SK-N-SH treated with all-trans-retinoic acid at 6 μM for 48 hours (cell line): Measurements from ENCODE around the gene SLX4IP.

Experiments used
- ATAC-seq: fragments of 200-7000 bp; cut with Tn5 transposase; 3 replicates; pipeline ENCODE4 v1.9.1; 2020; ENCODE audit warnings: mild to moderate bottlenecking, moderate library complexity
- ARNTL ChIP-seq: fragments of 450-650 bp; formaldehyde crosslinking; IDR thresholded peaks from 2 replicates; pipeline ENCODE4 v1.5.0; 2020; ENCODE audit warnings: low read depth, mild to moderate bottlenecking, moderate library complexity, borderline replicate concordance
- BACH2 ChIP-seq: fragments of 250-450 bp; sonication (Bioruptor Pico); IDR thresholded peaks from 2 replicates; pipeline ENCODE4 v1.9.0; 2021; ENCODE audit warnings: mild to moderate bottlenecking, borderline replicate concordance
- CSDC2 ChIP-seq: fragments of 250-450 bp; sonication (Bioruptor Pico); IDR thresholded peaks from 2 replicates; pipeline ENCODE4 v1.5.0; 2020; ENCODE audit warnings: mild to moderate bottlenecking, moderate library complexity
- ESRRG ChIP-seq: fragments of 250-450 bp; sonication (Bioruptor Pico); IDR thresholded peaks from 2 replicates; pipeline ENCODE4 v1.6.1; 2021; ENCODE audit warnings: mild to moderate bottlenecking
- GLIS3 ChIP-seq: fragments of 250-450 bp; sonication (Bioruptor Pico); IDR thresholded peaks from 2 replicates; pipeline ENCODE4 v1.5.0; 2020; ENCODE audit warnings: mild to moderate bottlenecking, moderate library complexity
- ISL1 ChIP-seq: fragments of 250-450 bp; sonication (Bioruptor Pico); IDR thresholded peaks from 2 replicates; pipeline ENCODE4 v2.1.2; 2022; ENCODE audit warnings: mild to moderate bottlenecking, moderate library complexity
- OSR1 ChIP-seq: fragments of 250-450 bp; sonication (Bioruptor Pico); IDR thresholded peaks from 2 replicates; pipeline ENCODE4 v1.8.0; 2022; ENCODE audit warnings: moderate library complexity, mild to moderate bottlenecking, inconsistent platforms
- PPARA ChIP-seq: fragments of 250-450 bp; sonication (Bioruptor Pico); IDR thresholded peaks from 2 replicates; pipeline ENCODE4 v1.5.0; 2020; ENCODE audit warnings: mild to moderate bottlenecking, borderline replicate concordance
- RARB ChIP-seq: fragments of 250-450 bp; sonication (Bioruptor Pico); IDR thresholded peaks from 2 replicates; pipeline ENCODE4 v1.8.0; 2021; ENCODE audit warnings: mild to moderate bottlenecking, moderate library complexity
- SNAI2 ChIP-seq: fragments of 250-450 bp; sonication (Bioruptor Pico); IDR thresholded peaks from 2 replicates; pipeline ENCODE4 v1.5.0; 2020; ENCODE audit warnings: mild to moderate bottlenecking, moderate library complexity
- TCF4 ChIP-seq: fragments of 250-450 bp; sonication (Bioruptor Pico); IDR thresholded peaks from 2 replicates; pipeline ENCODE4 v1.8.0; 2021; ENCODE audit warnings: mild to moderate bottlenecking, moderate library complexity, borderline replicate concordance
- TOX ChIP-seq: fragments of 250-450 bp; sonication (Bioruptor Pico); IDR thresholded peaks from 2 replicates; pipeline ENCODE4 v1.8.0; 2021; ENCODE audit warnings: mild to moderate bottlenecking, moderate library complexity, borderline replicate concordance
- ZC3H10 ChIP-seq: fragments of 250-450 bp; sonication (Bioruptor Pico); IDR thresholded peaks from 2 replicates; pipeline ENCODE4 v1.5.1; 2021; ENCODE audit warnings: mild to moderate bottlenecking, moderate library complexity
- ZFP3 ChIP-seq: fragments of 250-450 bp; sonication (Bioruptor Pico); IDR thresholded peaks from 2 replicates; pipeline ENCODE4 v1.5.0; 2020; ENCODE audit warnings: mild to moderate bottlenecking, moderate library complexity
- ZFP30 ChIP-seq: fragments of 450-650 bp; formaldehyde crosslinking; IDR thresholded peaks from 2 replicates; pipeline ENCODE4 v1.5.0; 2022; ENCODE audit warnings: mild to moderate bottlenecking, moderate library complexity
- ZNF565 ChIP-seq: fragments of 450-650 bp; formaldehyde crosslinking; conservative IDR thresholded peaks from 2 replicates; pipeline ENCODE4 v1.5.0; 2020; ENCODE audit warnings: low read depth, mild to moderate bottlenecking, moderate library complexity
- ZNF70 ChIP-seq: fragments of 450-650 bp; formaldehyde crosslinking; IDR thresholded peaks from 2 replicates; pipeline ENCODE4 v1.5.0; 2020; ENCODE audit warnings: mild to moderate bottlenecking, moderate library complexity
- ZNF8 ChIP-seq: fragments of 450-650 bp; formaldehyde crosslinking; IDR thresholded peaks from 2 replicates; pipeline ENCODE4 v1.5.0; 2020; ENCODE audit warnings: mild to moderate bottlenecking, moderate library complexity
- TF ChIP-seq, protein P1 (sequence below): fragments of 250-450 bp; sonication (Bioruptor Pico); IDR thresholded peaks from 2 replicates; pipeline ENCODE4 v1.8.0; 2020; ENCODE audit warnings: mild to moderate bottlenecking, moderate library complexity, borderline replicate concordance
- TF ChIP-seq, protein P2 (sequence below): fragments of 250-450 bp; sonication (Bioruptor Pico); IDR thresholded peaks from 2 replicates; pipeline ENCODE4 v1.8.0; 2021; ENCODE audit warnings: low read depth, mild to moderate bottlenecking, moderate library complexity, borderline replicate concordance
- TF ChIP-seq, protein P3 (sequence below): fragments of 250-450 bp; sonication (Bioruptor Pico); IDR thresholded peaks from 2 replicates; pipeline ENCODE4 v1.5.1; 2021; ENCODE audit warnings: mild to moderate bottlenecking, moderate library complexity
- TF ChIP-seq, protein P4 (sequence below): fragments of 250-450 bp; sonication (Bioruptor Pico); IDR thresholded peaks from 2 replicates; pipeline ENCODE4 v1.5.0; 2020; ENCODE audit warnings: mild to moderate bottlenecking, moderate library complexity

The SLX4IP gene

DNA sequence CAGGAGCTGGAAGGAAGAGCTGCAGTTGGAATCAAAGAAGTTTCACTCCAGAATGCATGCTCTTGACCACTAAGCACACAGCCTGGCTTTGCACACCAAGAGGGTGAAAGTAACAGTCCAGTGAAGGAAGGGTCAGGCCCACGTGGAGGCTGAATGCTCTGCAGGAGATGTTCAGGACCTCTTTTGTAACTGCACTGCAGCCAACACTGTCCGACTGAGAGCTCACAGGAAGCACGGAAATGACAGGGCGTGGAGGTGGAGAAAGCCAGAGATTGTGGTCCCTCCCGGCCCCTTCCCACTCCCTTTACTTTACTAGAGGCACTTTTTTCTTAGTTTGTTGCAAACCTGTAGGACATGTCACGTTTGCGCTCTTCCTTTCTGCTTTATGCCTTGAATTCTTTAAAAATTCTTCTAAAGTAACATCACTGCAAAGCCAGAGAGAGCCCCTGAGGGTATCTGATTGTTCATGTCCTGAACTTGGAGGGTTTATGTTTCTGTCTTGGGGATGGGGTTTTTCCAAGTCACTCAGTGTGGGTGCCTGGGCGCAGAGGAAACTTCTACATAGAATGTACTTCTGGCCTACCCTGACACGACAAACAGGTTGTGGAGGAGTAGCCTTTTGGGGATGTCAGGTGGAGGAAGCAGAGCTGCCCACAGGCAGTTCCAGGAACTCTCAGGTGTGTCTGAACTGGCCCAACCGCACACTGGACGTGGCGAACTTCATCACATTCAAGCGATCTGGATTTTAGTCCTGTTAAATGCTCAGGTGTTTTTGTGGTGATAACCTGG lies 197.8 kb downstream of the SLX4IP start:
- TF ChIP-seq TCF4 (no peak), TOX (CRISPR knock-in tag) (no peak), RARB (CRISPR knock-in tag) (no peak)
- TF ChIP-seq, all 23 proteins: peak for 0
- ATAC-seq = no peak

DNA sequence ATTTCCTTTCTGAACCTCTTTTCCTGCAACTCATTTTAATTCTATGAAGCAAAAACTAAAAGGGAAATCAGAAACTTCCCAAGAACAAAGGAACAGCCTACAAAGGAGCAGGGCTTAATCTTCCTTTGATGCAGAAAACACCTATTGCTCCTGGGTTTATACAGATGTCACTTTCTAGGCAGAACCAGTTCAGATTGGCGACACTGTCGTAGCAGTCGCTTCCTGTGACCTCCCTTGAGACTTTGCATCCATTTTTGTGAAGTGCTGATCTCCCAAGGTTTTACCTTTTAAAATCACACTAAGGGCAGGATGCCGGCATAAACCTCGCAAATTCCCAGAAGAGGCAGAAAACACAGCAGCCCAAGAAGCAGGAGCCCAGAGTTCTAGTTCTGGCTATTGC lies 198.6 kb downstream of the SLX4IP start:
- no peak for ATAC-seq
- TF ChIP-seq GLIS3 (CRISPR knock-in tag) (no peak), ZNF8 (CRISPR knock-in tag) (no peak), CSDC2 (CRISPR knock-in tag) (no peak), ISL1 (CRISPR knock-in tag) (no peak), ZNF70 (CRISPR knock-in tag) (no peak), TCF4 (no peak), TOX (CRISPR knock-in tag) (no peak), PPARA (no peak), ZNF565 (CRISPR knock-in tag) (no peak)
- TF ChIP-seq, protein P1, sequence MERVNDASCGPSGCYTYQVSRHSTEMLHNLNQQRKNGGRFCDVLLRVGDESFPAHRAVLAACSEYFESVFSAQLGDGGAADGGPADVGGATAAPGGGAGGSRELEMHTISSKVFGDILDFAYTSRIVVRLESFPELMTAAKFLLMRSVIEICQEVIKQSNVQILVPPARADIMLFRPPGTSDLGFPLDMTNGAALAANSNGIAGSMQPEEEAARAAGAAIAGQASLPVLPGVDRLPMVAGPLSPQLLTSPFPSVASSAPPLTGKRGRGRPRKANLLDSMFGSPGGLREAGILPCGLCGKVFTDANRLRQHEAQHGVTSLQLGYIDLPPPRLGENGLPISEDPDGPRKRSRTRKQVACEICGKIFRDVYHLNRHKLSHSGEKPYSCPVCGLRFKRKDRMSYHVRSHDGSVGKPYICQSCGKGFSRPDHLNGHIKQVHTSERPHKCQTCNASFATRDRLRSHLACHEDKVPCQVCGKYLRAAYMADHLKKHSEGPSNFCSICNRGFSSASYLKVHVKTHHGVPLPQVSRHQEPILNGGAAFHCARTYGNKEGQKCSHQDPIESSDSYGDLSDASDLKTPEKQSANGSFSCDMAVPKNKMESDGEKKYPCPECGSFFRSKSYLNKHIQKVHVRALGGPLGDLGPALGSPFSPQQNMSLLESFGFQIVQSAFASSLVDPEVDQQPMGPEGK (CRISPR knock-in tag) = no peak
- TF ChIP-seq, protein P2, sequence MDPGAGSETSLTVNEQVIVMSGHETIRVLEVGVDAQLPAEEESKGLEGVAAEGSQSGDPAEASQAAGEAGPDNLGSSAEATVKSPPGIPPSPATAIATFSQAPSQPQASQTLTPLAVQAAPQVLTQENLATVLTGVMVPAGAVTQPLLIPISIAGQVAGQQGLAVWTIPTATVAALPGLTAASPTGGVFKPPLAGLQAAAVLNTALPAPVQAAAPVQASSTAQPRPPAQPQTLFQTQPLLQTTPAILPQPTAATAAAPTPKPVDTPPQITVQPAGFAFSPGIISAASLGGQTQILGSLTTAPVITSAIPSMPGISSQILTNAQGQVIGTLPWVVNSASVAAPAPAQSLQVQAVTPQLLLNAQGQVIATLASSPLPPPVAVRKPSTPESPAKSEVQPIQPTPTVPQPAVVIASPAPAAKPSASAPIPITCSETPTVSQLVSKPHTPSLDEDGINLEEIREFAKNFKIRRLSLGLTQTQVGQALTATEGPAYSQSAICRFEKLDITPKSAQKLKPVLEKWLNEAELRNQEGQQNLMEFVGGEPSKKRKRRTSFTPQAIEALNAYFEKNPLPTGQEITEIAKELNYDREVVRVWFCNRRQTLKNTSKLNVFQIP = no peak

DNA sequence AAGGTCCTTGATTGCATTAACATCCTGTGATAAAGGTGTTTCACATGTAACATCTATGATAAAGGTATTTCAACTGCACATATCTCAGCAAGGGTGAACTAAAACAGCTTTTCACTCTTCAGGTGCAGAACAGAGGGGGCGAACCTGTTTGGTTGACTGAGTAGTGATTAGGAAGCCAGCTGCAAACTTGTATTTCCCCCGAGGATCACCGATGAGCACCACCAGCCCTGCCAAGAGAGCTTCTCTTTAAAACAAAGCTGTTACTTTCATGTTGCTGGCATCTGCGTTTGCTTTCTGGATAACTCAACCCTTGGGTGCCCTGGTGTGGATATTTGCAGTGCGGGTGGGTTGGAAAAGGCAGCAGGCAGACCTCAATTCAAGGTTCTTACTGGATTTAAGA lies 199.1 kb downstream of the SLX4IP start:
- TF ChIP-seq ZNF8 (CRISPR knock-in tag) = no peak
- TF ChIP-seq ISL1 (CRISPR knock-in tag) = no peak
- TF ChIP-seq OSR1 = no peak
- TF ChIP-seq BACH2 = no peak
- TF ChIP-seq, protein P2 = no peak
- TF ChIP-seq, protein P3, sequence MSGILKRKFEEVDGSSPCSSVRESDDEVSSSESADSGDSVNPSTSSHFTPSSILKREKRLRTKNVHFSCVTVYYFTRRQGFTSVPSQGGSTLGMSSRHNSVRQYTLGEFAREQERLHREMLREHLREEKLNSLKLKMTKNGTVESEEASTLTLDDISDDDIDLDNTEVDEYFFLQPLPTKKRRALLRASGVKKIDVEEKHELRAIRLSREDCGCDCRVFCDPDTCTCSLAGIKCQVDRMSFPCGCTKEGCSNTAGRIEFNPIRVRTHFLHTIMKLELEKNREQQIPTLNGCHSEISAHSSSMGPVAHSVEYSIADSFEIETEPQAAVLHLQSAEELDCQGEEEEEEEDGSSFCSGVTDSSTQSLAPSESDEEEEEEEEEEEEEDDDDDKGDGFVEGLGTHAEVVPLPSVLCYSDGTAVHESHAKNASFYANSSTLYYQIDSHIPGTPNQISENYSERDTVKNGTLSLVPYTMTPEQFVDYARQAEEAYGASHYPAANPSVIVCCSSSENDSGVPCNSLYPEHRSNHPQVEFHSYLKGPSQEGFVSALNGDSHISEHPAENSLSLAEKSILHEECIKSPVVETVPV = no peak
- TF ChIP-seq GLIS3 (CRISPR knock-in tag) = no peak
- no peak for TF ChIP-seq TOX (CRISPR knock-in tag)
- TF ChIP-seq ARNTL (CRISPR knock-in tag) = no peak
- no peak for TF ChIP-seq ESRRG
- no peak for TF ChIP-seq TCF4
- TF ChIP-seq SNAI2 (CRISPR knock-in tag) = no peak
- TF ChIP-seq ZFP3 (CRISPR knock-in tag) = no peak
- TF ChIP-seq ZNF565 (CRISPR knock-in tag) = no peak
- ATAC-seq = no peak

DNA sequence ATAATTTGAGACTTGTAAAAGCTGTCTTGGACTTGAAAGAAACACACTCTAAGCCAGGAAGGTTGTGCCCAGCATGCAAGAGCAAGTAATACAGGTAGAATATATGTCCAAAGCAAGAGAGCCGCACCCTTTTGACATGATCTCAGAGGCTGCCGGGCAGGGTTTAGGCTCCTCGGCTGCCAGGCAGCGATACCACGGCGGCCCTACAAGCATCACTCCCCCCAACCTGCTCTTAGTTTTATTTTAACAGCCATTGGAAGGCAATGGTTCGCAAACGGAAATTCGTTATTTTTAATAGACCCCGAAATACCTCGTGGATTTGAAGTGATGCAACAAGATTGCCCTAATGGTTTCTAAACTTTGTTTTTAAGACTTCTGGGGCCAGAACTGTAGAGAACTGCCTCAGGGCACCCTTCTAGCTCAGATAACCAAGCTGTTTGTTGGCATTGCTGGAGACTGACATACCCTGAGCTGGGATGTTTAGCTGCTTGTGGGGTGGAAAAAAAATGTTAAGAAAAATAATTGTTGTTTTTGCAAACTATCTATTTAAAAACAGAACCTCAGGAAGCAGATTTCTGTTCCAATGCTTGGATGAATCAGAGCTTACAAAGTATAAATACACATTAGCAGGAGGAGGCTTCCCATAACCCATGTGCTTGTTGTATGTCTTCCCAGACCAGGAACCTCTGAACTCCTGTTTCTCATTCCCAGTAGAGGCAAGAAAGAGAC lies 199.7 kb downstream of the SLX4IP start:
- ATAC-seq = no peak
- TF ChIP-seq ZNF565 (CRISPR knock-in tag) = no peak
- no peak for TF ChIP-seq ZC3H10 (CRISPR knock-in tag)
- no peak for TF ChIP-seq CSDC2 (CRISPR knock-in tag)
- TF ChIP-seq, protein P4, sequence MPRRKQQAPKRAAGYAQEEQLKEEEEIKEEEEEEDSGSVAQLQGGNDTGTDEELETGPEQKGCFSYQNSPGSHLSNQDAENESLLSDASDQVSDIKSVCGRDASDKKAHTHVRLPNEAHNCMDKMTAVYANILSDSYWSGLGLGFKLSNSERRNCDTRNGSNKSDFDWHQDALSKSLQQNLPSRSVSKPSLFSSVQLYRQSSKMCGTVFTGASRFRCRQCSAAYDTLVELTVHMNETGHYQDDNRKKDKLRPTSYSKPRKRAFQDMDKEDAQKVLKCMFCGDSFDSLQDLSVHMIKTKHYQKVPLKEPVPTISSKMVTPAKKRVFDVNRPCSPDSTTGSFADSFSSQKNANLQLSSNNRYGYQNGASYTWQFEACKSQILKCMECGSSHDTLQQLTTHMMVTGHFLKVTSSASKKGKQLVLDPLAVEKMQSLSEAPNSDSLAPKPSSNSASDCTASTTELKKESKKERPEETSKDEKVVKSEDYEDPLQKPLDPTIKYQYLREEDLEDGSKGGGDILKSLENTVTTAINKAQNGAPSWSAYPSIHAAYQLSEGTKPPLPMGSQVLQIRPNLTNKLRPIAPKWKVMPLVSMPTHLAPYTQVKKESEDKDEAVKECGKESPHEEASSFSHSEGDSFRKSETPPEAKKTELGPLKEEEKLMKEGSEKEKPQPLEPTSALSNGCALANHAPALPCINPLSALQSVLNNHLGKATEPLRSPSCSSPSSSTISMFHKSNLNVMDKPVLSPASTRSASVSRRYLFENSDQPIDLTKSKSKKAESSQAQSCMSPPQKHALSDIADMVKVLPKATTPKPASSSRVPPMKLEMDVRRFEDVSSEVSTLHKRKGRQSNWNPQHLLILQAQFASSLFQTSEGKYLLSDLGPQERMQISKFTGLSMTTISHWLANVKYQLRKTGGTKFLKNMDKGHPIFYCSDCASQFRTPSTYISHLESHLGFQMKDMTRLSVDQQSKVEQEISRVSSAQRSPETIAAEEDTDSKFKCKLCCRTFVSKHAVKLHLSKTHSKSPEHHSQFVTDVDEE = no peak
- TF ChIP-seq, protein P1 (CRISPR knock-in tag) = no peak
- TF ChIP-seq PPARA = no peak
- TF ChIP-seq ZFP3 (CRISPR knock-in tag) = no peak
- no peak for TF ChIP-seq ZNF70 (CRISPR knock-in tag)
- TF ChIP-seq ZFP30 (CRISPR knock-in tag) = no peak
